Measurements from ENCODE around the gene RNF103. TPM values are rescaled to one million over a fixed set of nuclear protein-coding genes. Genes with fewer than 3 reads are reported as not detected.

Gene RNF103
- total and polyA plus RNA-seq, 2 experiments from 2014 or later, result 35.3 to 59.4 TPM

DNA sequence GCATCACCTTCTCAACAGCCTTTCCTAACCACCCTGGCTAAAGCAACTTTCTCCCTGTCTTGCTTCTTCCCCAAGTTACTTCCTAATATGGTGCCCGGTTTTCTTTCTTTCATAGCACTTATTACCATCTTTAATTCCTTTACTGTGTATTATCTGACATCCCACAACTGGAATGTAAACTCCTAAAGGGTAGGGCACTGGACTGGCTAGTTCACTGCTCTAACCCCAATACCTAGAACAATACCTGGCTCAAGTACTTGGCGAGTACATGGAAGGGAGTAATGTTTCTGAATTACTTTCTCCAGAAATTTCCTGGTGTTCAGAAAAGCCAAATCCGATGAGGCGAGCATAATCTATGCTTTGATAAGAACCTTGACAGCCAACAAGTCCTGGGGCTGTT lies 22.7 kb upstream of the RNF103 start:
- H3K4me2 ChIP-seq, result no peak overlapping the region
- H3K9me3 ChIP-seq (ENCODE audit: low read depth), result no peaks in the 10 kb centered on the region

DNA sequence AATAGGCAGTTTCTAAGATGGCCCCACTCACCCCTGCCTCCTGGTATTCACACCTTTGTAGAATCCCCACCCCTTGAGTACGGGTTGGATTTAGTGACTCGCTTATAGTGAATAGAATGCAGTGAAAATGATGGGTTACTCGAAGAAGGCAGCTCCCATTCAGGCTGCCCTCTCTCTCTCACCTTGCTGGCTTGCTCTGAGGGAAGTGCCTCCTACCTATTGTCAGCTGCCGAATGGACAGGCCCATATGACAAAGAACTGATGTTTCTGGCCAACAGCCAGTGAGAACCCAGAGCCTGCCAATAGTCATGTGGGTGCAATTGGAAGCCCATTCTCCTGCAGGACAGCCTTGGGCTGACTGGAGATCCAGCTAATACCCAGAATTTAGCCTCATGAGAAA lies 22.1 kb upstream of the RNF103 start:
- Histone ChIP-seq H3K79me2 (no peaks in the 10 kb centered on the region), H3K4me1 (ENCODE audit: insufficient read depth) (no peaks in the 10 kb centered on the region), H3K9me2 (replicated peaks; ENCODE audit: insufficient read depth) (no peaks in the 10 kb centered on the region), H3K27ac (no peak overlapping the region), H4K20me1 (ENCODE audit: insufficient read depth, poor library complexity, severe bottlenecking) (no peaks in the 10 kb centered on the region), H3K4me2 (no peak overlapping the region), H3K27me3 (no peaks in the 10 kb centered on the region), H3K36me3 (replicated peaks; ENCODE audit: insufficient read depth, low read depth) (no peaks in the 10 kb centered on the region), H3K9me3 (ENCODE audit: low read depth) (no peaks in the 10 kb centered on the region), H2AFZ (no peak overlapping the region), H3K4me3 (no peak overlapping the region)
- DNase-seq (ENCODE audit: low spot score), result no peak
- TF ChIP-seq EZH2 (IDR thresholded peaks at IDR 0.05; ENCODE audit: borderline replicate concordance) (no peak), EZH2phosphoT487 (IDR thresholded peaks at IDR 0.05; ENCODE audit: low read depth, severe bottlenecking, unreplicated experiment) (no peak)
- WGBS (ENCODE audit: low lambda C conversion rate, missing lambda C conversion rate), result 81% methylated on average over 4 of the region's 4 CpGs

More for the DNA sequence above, 22.7 kb upstream of the RNF103 start:
- Histone ChIP-seq H4K20me1 (ENCODE audit: insufficient read depth, poor library complexity, severe bottlenecking) (no peaks in the 10 kb centered on the region), H3K36me3 (replicated peaks; ENCODE audit: insufficient read depth, low read depth) (no peaks in the 10 kb centered on the region), H3K4me1 (ENCODE audit: insufficient read depth) (no peaks in the 10 kb centered on the region), H3K79me2 (no peaks in the 10 kb centered on the region), H3K9me2 (replicated peaks; ENCODE audit: insufficient read depth) (no peaks in the 10 kb centered on the region), H3K27me3 (no peaks in the 10 kb centered on the region), H3K4me3 (no peak overlapping the region), H2AFZ (no peak overlapping the region), H3K27ac (no peak overlapping the region)
- 91% methylated on average over 4 of the region's 4 CpGs for WGBS (ENCODE audit: low lambda C conversion rate, missing lambda C conversion rate)
- DNase-seq (ENCODE audit: low spot score), result no peak
- TF ChIP-seq EZH2 (IDR thresholded peaks at IDR 0.05; ENCODE audit: borderline replicate concordance), result no peak
- no peak for TF ChIP-seq EZH2phosphoT487 (IDR thresholded peaks at IDR 0.05; ENCODE audit: low read depth, severe bottlenecking, unreplicated experiment)
- TF ChIP-seq, protein P1, sequence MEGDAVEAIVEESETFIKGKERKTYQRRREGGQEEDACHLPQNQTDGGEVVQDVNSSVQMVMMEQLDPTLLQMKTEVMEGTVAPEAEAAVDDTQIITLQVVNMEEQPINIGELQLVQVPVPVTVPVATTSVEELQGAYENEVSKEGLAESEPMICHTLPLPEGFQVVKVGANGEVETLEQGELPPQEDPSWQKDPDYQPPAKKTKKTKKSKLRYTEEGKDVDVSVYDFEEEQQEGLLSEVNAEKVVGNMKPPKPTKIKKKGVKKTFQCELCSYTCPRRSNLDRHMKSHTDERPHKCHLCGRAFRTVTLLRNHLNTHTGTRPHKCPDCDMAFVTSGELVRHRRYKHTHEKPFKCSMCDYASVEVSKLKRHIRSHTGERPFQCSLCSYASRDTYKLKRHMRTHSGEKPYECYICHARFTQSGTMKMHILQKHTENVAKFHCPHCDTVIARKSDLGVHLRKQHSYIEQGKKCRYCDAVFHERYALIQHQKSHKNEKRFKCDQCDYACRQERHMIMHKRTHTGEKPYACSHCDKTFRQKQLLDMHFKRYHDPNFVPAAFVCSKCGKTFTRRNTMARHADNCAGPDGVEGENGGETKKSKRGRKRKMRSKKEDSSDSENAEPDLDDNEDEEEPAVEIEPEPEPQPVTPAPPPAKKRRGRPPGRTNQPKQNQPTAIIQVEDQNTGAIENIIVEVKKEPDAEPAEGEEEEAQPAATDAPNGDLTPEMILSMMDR (IDR thresholded peaks at IDR 0.05; ENCODE audit: poor library complexity), result no peak

DNA sequence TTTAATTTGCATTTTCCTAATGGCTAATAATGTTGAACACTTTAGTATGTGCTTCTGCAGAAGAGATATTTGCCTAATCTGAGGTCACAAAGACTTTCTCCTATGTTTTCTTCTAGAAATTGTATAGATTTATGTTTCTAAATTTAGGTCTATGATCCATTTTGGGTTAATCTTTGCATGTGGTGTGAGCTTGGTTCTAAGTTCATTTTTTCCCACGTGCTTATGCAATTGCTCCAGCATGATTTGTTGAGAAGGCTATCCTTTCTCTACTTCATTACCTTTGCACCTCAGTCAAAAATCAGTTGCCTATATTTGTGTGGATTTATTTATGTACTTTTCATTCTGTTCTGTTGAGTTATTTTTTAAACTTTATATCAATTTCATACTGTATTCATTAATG lies 15.0 kb upstream of the RNF103 start:
- no peaks in the 10 kb centered on the region for H3K27me3 ChIP-seq
- H3K4me1 ChIP-seq (ENCODE audit: insufficient read depth), result peaks cover under 1% of the 10 kb centered on the region
- H3K9me2 ChIP-seq (replicated peaks; ENCODE audit: insufficient read depth), result no peaks in the 10 kb centered on the region
- no peak for TF ChIP-seq EZH2 (IDR thresholded peaks at IDR 0.05; ENCODE audit: borderline replicate concordance)
- TF ChIP-seq, protein P1 (IDR thresholded peaks at IDR 0.05; ENCODE audit: poor library complexity), result no peak
- H3K79me2 ChIP-seq, result no peaks in the 10 kb centered on the region
- H4K20me1 ChIP-seq (ENCODE audit: insufficient read depth, poor library complexity, severe bottlenecking), result no peaks in the 10 kb centered on the region
- H3K4me3 ChIP-seq, result no peak overlapping the region
- H3K4me2 ChIP-seq, result no peak overlapping the region
- DNase-seq (ENCODE audit: low spot score), result no peak
- 76% methylated on average over 1 of the region's 1 CpG for WGBS (ENCODE audit: low lambda C conversion rate, missing lambda C conversion rate)
- no peak overlapping the region for H3K27ac ChIP-seq
- H2AFZ ChIP-seq, result no peak overlapping the region
- H3K36me3 ChIP-seq (replicated peaks; ENCODE audit: insufficient read depth, low read depth), result no peaks in the 10 kb centered on the region
- no peaks in the 10 kb centered on the region for H3K9me3 ChIP-seq (ENCODE audit: low read depth)

DNA sequence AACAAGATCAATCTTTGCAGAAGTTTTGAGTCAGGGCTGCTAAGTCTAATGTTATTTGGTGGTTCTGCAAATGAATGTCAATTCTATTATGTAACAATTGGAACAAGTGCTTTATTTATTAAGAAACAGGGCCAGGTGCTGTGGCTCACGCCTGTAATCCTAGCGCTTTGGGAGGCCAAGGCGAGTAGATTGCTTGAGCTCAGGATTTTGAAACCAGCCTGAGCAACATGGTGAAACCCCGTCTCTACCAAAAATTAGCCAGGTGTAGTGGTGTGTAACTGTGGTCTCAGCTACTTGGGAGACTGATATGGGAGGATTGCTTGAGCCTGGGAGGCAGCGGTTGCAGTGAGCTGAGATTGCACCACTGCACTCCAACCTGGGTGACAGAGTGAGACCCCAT lies 13.2 kb upstream of the RNF103 start:
- H2AFZ ChIP-seq, result no peak overlapping the region
- DNase-seq (ENCODE audit: low spot score), result no peak
- no peaks in the 10 kb centered on the region for H3K9me2 ChIP-seq (replicated peaks; ENCODE audit: insufficient read depth)
- peaks cover 16% of the 10 kb centered on the region for H3K4me1 ChIP-seq (ENCODE audit: insufficient read depth)
- no peak overlapping the region for H3K4me2 ChIP-seq
- H3K4me3 ChIP-seq, result no peak overlapping the region
- H3K79me2 ChIP-seq, result no peaks in the 10 kb centered on the region
- H3K27ac ChIP-seq, result no peak overlapping the region
- TF ChIP-seq EZH2 (IDR thresholded peaks at IDR 0.05; ENCODE audit: borderline replicate concordance) (no peak), EZH2phosphoT487 (IDR thresholded peaks at IDR 0.05; ENCODE audit: low read depth, severe bottlenecking, unreplicated experiment) (no peak)
- TF ChIP-seq, protein P1 (IDR thresholded peaks at IDR 0.05; ENCODE audit: poor library complexity), result no peak
- 92% methylated on average over 5 of the region's 5 CpGs for WGBS (ENCODE audit: low lambda C conversion rate, missing lambda C conversion rate)
- H4K20me1 ChIP-seq (ENCODE audit: insufficient read depth, poor library complexity, severe bottlenecking), result no peaks in the 10 kb centered on the region
- H3K36me3 ChIP-seq (replicated peaks; ENCODE audit: insufficient read depth, low read depth), result no peaks in the 10 kb centered on the region
- no peaks in the 10 kb centered on the region for H3K9me3 ChIP-seq (ENCODE audit: low read depth)
- no peaks in the 10 kb centered on the region for H3K27me3 ChIP-seq

Data from hepatocyte (in vitro differentiated cells).